ENCODE measurements around the gene DNAJC25. TPM values are rescaled to one million over a fixed set of nuclear protein-coding genes. Genes with fewer than 3 reads are reported as not detected.
A peak's percentile ranks its signal among the peaks of the same experiment; 100 is the strongest.

DNAJC25 gene
- total and polyA plus RNA-seq, 2 of the 13 experiments (the other 11 are each of a cell fraction or from before 2014, with no cell fraction given), result 5.7 to 10.2 TPM

GRCh38 chr9:111621895-111622480 is 9.1 kb upstream of the DNAJC25 start (continued):
- no peak for TF ChIP-seq E2F1 (CRISPR knock-in tag; IDR thresholded peaks at IDR 0.05)
- no peak for TF ChIP-seq ZNF446 (CRISPR knock-in tag; IDR thresholded peaks at IDR 0.05)
- TF ChIP-seq IRF9 (CRISPR knock-in tag; IDR thresholded peaks at IDR 0.05; ENCODE audit: borderline replicate concordance), result no peak
- TF ChIP-seq ZNF180 (CRISPR knock-in tag; IDR thresholded peaks at IDR 0.05; ENCODE audit: borderline replicate concordance, low read depth), result no peak
- no peak for TF ChIP-seq ZFY (CRISPR knock-in tag; IDR thresholded peaks at IDR 0.05)
- TF ChIP-seq ZBTB8A (CRISPR knock-in tag; IDR thresholded peaks at IDR 0.05; ENCODE audit: borderline replicate concordance, low read depth), result no peak
- no peak for TF ChIP-seq ZSCAN25 (CRISPR knock-in tag; IDR thresholded peaks at IDR 0.05)
- TF ChIP-seq ZNF569 (CRISPR knock-in tag; IDR thresholded peaks at IDR 0.05; ENCODE audit: borderline replicate concordance), result no peak
- TF ChIP-seq SMC3 (IDR thresholded peaks at IDR 0.05; ENCODE audit: low read length), result peak; percentile 83
- no peak for TF ChIP-seq ARID4A (CRISPR knock-in tag; IDR thresholded peaks at IDR 0.05; ENCODE audit: borderline replicate concordance)
- TF ChIP-seq CC2D1A (CRISPR knock-in tag; IDR thresholded peaks at IDR 0.05), result no peak
- TF ChIP-seq HDAC6 (IDR thresholded peaks at IDR 0.05; ENCODE audit: low read depth, low read length), result no peak
- no peak for TF ChIP-seq ZNF616 (CRISPR knock-in tag; IDR thresholded peaks at IDR 0.05; ENCODE audit: low read depth)
- TF ChIP-seq DMTF1 (CRISPR knock-in tag; IDR thresholded peaks at IDR 0.05), result no peak
- TF ChIP-seq SETDB1 (CRISPR knock-in tag; IDR thresholded peaks at IDR 0.05; ENCODE audit: borderline replicate concordance), result no peak
- peak; percentile 28 for TF ChIP-seq TEAD3 (CRISPR knock-in tag; optimal IDR thresholded peaks at IDR 0.05; ENCODE audit: borderline replicate concordance)
- TF ChIP-seq IKZF5 (CRISPR knock-in tag; IDR thresholded peaks at IDR 0.05), result no peak
- no peak for TF ChIP-seq ZNF720 (CRISPR knock-in tag; IDR thresholded peaks at IDR 0.05)
- no peak for TF ChIP-seq TOPORS (CRISPR knock-in tag; IDR thresholded peaks at IDR 0.05)

Data from HepG2 (cell line).